RKO (cell line): Measurements from ENCODE around the gene MBD6.

Source experiments
- DNase-seq: peaks from one replicate; pipeline ENCODE4 v3.0.0-alpha.2; 2016; ENCODE audit warnings: low spot score

The MBD6 gene

GRCh38 chr12:57522011-57522886 is at the start of gene MBD6:
Gene MBD6, plus strand, starts transcription at chr12:57522824. Its CDS starts 1,480 bp downstream, at chr12:57524304.
- DNase-seq: peak; percentile 92

GRCh38 chr12:57473392-57473791 is 49.2 kb upstream of the MBD6 start:
- no peak for DNase-seq

GRCh38 chr12:57473886-57474285 is 48.7 kb upstream of the MBD6 start:
- no peak for DNase-seq

GRCh38 chr12:57474430-57474829 is 48.2 kb upstream of the MBD6 start:
- DNase-seq: no peak

- no peak for DNase-seq
Measured at GRCh38 chr12:57474862-57475261, 47.8 kb upstream of the MBD6 start.

- DNase-seq: no peak
Measured at GRCh38 chr12:57475271-57476161, 47.1 kb upstream of the MBD6 start.

- no peak for DNase-seq
Measured at GRCh38 chr12:57476162-57476992, 46.2 kb upstream of the MBD6 start.

- DNase-seq: no peak
Measured at GRCh38 chr12:57476993-57477709, 45.5 kb upstream of the MBD6 start.

- no peak for DNase-seq
Measured at GRCh38 chr12:57477710-57478681, 44.6 kb upstream of the MBD6 start.

GRCh38 chr12:57479043-57479375 is 43.6 kb upstream of the MBD6 start:
- DNase-seq: no peak

GRCh38 chr12:57479376-57480115 is 43.1 kb upstream of the MBD6 start, which contains the start of gene ARHGAP9:
Gene ARHGAP9, minus strand, starts transcription at chr12:57479866. Its CDS starts 460 bp downstream, at chr12:57479406.
- DNase-seq: no peak

GRCh38 chr12:57481671-57482070 is 41.0 kb upstream of the MBD6 start:
- DNase-seq: no peak

GRCh38 chr12:57483466-57483865 is 39.2 kb upstream of the MBD6 start:
- DNase-seq: no peak

GRCh38 chr12:57485695-57486094 is 36.9 kb upstream of the MBD6 start:
- no peak for DNase-seq

- DNase-seq: no peak
Measured at GRCh38 chr12:57487055-57487596, 35.5 kb upstream of the MBD6 start.

- peak; percentile 98 for DNase-seq
Measured at GRCh38 chr12:57487597-57488401, 34.8 kb upstream of the MBD6 start, which contains the start of gene MARS1. Gene MARS1, plus strand, starts transcription at chr12:57488068. Its CDS starts 23 bp downstream, at chr12:57488091.

- no peak for DNase-seq
Measured at GRCh38 chr12:57488402-57489156, 34.0 kb upstream of the MBD6 start.
